H9 (cell line): ENCODE results near the gene COX6B1. TPM values are rescaled to one million over a fixed set of nuclear protein-coding genes. Genes with fewer than 3 reads are reported as not detected.

Source experiments
- DNase-seq: peaks from one replicate; pipeline ENCODE4 v3.0.0-alpha.2; 2017
- H2AFZ ChIP-seq: one replicate; pipeline ENCODE4 v1.6.1; 2013; ENCODE audit warnings: mild to moderate bottlenecking, low read length, control low read depth, moderate library complexity
- H2AK5ac ChIP-seq: 2 replicates; pipeline ENCODE4 v1.6.1; 2013; ENCODE audit warnings: low read length, control low read depth, mixed read lengths; ENCODE audit not compliant: insufficient read length
- H2BK120ac ChIP-seq: one replicate; pipeline ENCODE4 v1.6.1; 2013; ENCODE audit warnings: low read depth, mild to moderate bottlenecking, low read length, control low read depth, inconsistent platforms; ENCODE audit not compliant: poor library complexity, severe bottlenecking
- H2BK12ac ChIP-seq: 2 replicates; pipeline ENCODE4 v1.6.1; 2013; ENCODE audit warnings: low read length, control low read depth, mixed read lengths, low read depth; ENCODE audit not compliant: insufficient read length
- H2BK15ac ChIP-seq: 2 replicates; pipeline ENCODE4 v1.6.1; 2013; ENCODE audit warnings: low read depth, low read length, control low read depth
- H2BK20ac ChIP-seq: one replicate; pipeline ENCODE4 v1.6.1; 2013; ENCODE audit warnings: low read depth, mild to moderate bottlenecking, low read length, control low read depth, inconsistent platforms; ENCODE audit not compliant: poor library complexity, severe bottlenecking
- H2BK5ac ChIP-seq: 2 replicates; pipeline ENCODE4 v1.6.1; 2013; ENCODE audit warnings: low read length, control low read depth, mixed read lengths; ENCODE audit not compliant: insufficient read length
- H3K14ac ChIP-seq: 2 replicates; pipeline ENCODE4 v1.6.1; 2013; ENCODE audit warnings: low read length, control low read depth; ENCODE audit not compliant: insufficient read depth
- H3K18ac ChIP-seq: 2 replicates; pipeline ENCODE4 v1.6.1; 2013; ENCODE audit warnings: low read depth, mild to moderate bottlenecking, mixed read lengths, low read length, control low read depth; ENCODE audit not compliant: insufficient read length
- H3K23ac ChIP-seq: 2 replicates; pipeline ENCODE4 v1.6.1; 2013; ENCODE audit warnings: low read length, control low read depth, mixed read lengths, low read depth; ENCODE audit not compliant: insufficient read length
- H3K23me2 ChIP-seq: 2 replicates; pipeline ENCODE4 v1.6.1; 2013; ENCODE audit warnings: low read depth, mild to moderate bottlenecking, mixed read lengths, low read length, control low read depth; ENCODE audit not compliant: insufficient read length, poor library complexity, severe bottlenecking
- H3K27ac ChIP-seq: 2 replicates; pipeline ENCODE4 v1.5.1; 2013; ENCODE audit warnings: low read length, control low read depth, mixed read lengths, low read depth; ENCODE audit not compliant: insufficient read length
- H3K27me3 ChIP-seq: 2 replicates; pipeline ENCODE4 v1.6.1; 2013; ENCODE audit warnings: low read length, control low read depth, inconsistent platforms; ENCODE audit not compliant: insufficient read depth
- H3K4ac ChIP-seq: 2 replicates; pipeline ENCODE4 v1.6.1; 2013; ENCODE audit warnings: low read depth, mild to moderate bottlenecking, control low read depth, inconsistent platforms, low read length, moderate library complexity
- H3K4me1 ChIP-seq: 2 replicates; pipeline ENCODE4 v1.6.1; 2013; ENCODE audit warnings: low read length, control low read depth, inconsistent platforms; ENCODE audit not compliant: insufficient read depth
- H3K4me2 ChIP-seq: 2 replicates; pipeline ENCODE4 v1.6.1; 2013; ENCODE audit warnings: low read length, control low read depth, mixed read lengths; ENCODE audit not compliant: insufficient read length, insufficient read depth
- H3K56ac ChIP-seq: 2 replicates; pipeline ENCODE4 v1.6.1; 2013; ENCODE audit warnings: low read depth, mild to moderate bottlenecking, mixed read lengths, low read length, control low read depth; ENCODE audit not compliant: insufficient read length
- H3K79me1 ChIP-seq: 2 replicates; pipeline ENCODE4 v1.6.1; 2013; ENCODE audit warnings: low read depth, mild to moderate bottlenecking, moderate library complexity, low read length, control low read depth, inconsistent platforms; ENCODE audit not compliant: insufficient read depth, poor library complexity, severe bottlenecking
- H3K79me2 ChIP-seq: 2 replicates; pipeline ENCODE4 v1.6.1; 2013; ENCODE audit warnings: low read length, control low read depth, inconsistent platforms; ENCODE audit not compliant: insufficient read depth
- H3K9ac ChIP-seq: 2 replicates; pipeline ENCODE4 v1.6.1; 2013; ENCODE audit warnings: low read length, control low read depth, mixed read lengths; ENCODE audit not compliant: insufficient read length; ENCODE audit errors: extremely low read depth
- H3K9me3 ChIP-seq: one replicate; pipeline ENCODE4 v1.6.1; 2013; ENCODE audit warnings: low read depth, low read length, inconsistent platforms; ENCODE audit not compliant: control insufficient read depth
- H3T11ph ChIP-seq: one replicate; pipeline ENCODE4 v1.6.1; 2013; ENCODE audit warnings: mild to moderate bottlenecking, low read length, control low read depth, inconsistent platforms
- H4K20me1 ChIP-seq: one replicate; pipeline ENCODE4 v1.6.1; 2013; ENCODE audit not compliant: control insufficient read depth, insufficient read length, insufficient read depth
- H4K5ac ChIP-seq: 2 replicates; pipeline ENCODE4 v1.6.1; 2013; ENCODE audit warnings: low read depth, mild to moderate bottlenecking, mixed read lengths, low read length, control low read depth; ENCODE audit not compliant: insufficient read length
- H4K8ac ChIP-seq: replicated peaks from 2 replicates; pipeline ENCODE4 v1.6.1; 2013; ENCODE audit warnings: low read length, control low read depth, mixed read lengths, low read depth; ENCODE audit not compliant: insufficient read length
- H4K91ac ChIP-seq: 2 replicates; pipeline ENCODE4 v1.6.1; 2013; ENCODE audit warnings: low read depth, mild to moderate bottlenecking, moderate library complexity, mixed read lengths, low read length, control low read depth; ENCODE audit not compliant: insufficient read length
- H3K27ac Mint-ChIP-seq, 3 experiments: 2 replicates in 2 of 3; 3 replicates in 1 of 3; pipeline ENCODE4 v1.8.0; 2020 to 2021; ENCODE audit warnings: mixed read lengths in 3 of 3, mild to moderate bottlenecking in 1 of 3, moderate library complexity in 1 of 3
- H3K27me3 Mint-ChIP-seq: 2 replicates; pipeline ENCODE4 v1.8.0; 2021; ENCODE audit warnings: low read depth, mild to moderate bottlenecking, moderate library complexity, mixed read lengths
- H3K36me3 Mint-ChIP-seq, 3 experiments: 2 replicates in 2 of 3; 3 replicates in 1 of 3; pipeline ENCODE4 v1.8.0; 2020 to 2021; ENCODE audit warnings: low read depth in 3 of 3, mixed read lengths in 3 of 3; ENCODE audit not compliant: insufficient read depth in 1 of 3
- H3K4me1 Mint-ChIP-seq, 2 experiments: 2 replicates each; pipeline ENCODE4 v1.8.0; 2020; ENCODE audit warnings: mixed read lengths in 2 of 2
- H3K4me3 Mint-ChIP-seq, 2 experiments: 2 replicates in 1 of 2; 3 replicates in 1 of 2; pipeline ENCODE4 v1.8.0; 2020 to 2021; ENCODE audit warnings: mild to moderate bottlenecking in 2 of 2, mixed read lengths in 2 of 2, moderate library complexity in 1 of 2
- H3K9me3 Mint-ChIP-seq, 2 experiments: 2 replicates in 1 of 2; 3 replicates in 1 of 2; pipeline ENCODE4 v1.8.0; 2020; ENCODE audit warnings: mild to moderate bottlenecking in 2 of 2, mixed read lengths in 2 of 2, moderate library complexity in 1 of 2
- CTCF ChIP-seq: fragments of 200-600 bp; sonication (generic); conservative IDR thresholded peaks from 3 replicates; pipeline ENCODE4 v1.8.0; 2021; ENCODE audit warnings: antibody characterized with exemption, mild to moderate bottlenecking
- WGBS: extraction: QIAGEN DNeasy Blood & Tissue Kit; methylation state at CpG from one replicate; pipeline ENCODE4 v1.1.7; 2013; ENCODE audit warnings: missing lambda C conversion rate, low lambda C conversion rate, mixed read lengths; ENCODE audit not compliant: insufficient read length; ENCODE audit errors: extremely low coverage; 5-methylcytosine and 5-hydroxymethylcytosine counted together
- total RNA-seq: library from RNA; stranded (reverse); gene quantifications from 2 replicates; pipeline ENCODE4 v1.2.1, GENCODE V29; 2021

Gene COX6B1
- total RNA-seq, 1 experiment from 2014 or later = 432 TPM

GRCh38 chr19:35702223-35703012 lies 54.3 kb downstream of the COX6B1 start:
- Mint-ChIP-seq H3K27ac (peak overlapping the region; percentile 14 to 97 (median 95); a peak in 5 of 7 replicates), H3K4me3 (peak overlapping the region; percentile 70 to 95), H3K27me3 (peaks cover 40% of the 10 kb centered on the region), H3K4me1 (peaks cover 3 to 7% of the 10 kb centered on the region in 2 experiments), H3K36me3 (no peaks in the 10 kb centered on the region), H3K9me3 (peaks cover 0 to 4% of the 10 kb centered on the region in 2 experiments; a peak in 1 of 5 replicates)
- Histone ChIP-seq H2BK5ac (no peak overlapping the region), H3K27me3 (no peaks in the 10 kb centered on the region), H3K79me2 (no peaks in the 10 kb centered on the region), H3K27ac (no peak overlapping the region), H3K79me1 (no peaks in the 10 kb centered on the region), H2BK120ac (no peak overlapping the region), H2BK20ac (no peak overlapping the region), H2AK5ac (no peak overlapping the region), H2BK12ac (no peak overlapping the region), H3K4ac (no peak overlapping the region), H2AFZ (no peak overlapping the region), H3K9me3 (no peaks in the 10 kb centered on the region), H3K4me1 (no peaks in the 10 kb centered on the region), H3K4me2 (peak overlapping the region; percentile 46), H3T11ph (no peak overlapping the region), H3K18ac (no peak overlapping the region), H4K5ac (no peak overlapping the region), H2BK15ac (no peak overlapping the region), H4K91ac (no peak overlapping the region), H3K56ac (no peak overlapping the region), H3K9ac (peak overlapping the region; percentile 46), H4K8ac (no peak overlapping the region), H3K23me2 (peaks cover 4% of the 10 kb centered on the region), H3K23ac (no peak overlapping the region), H4K20me1 (no peaks in the 10 kb centered on the region), H3K14ac (peak overlapping the region; percentile 84; the same call in 1 of the 2 replicates)
- TF ChIP-seq CTCF = 0 out of 3 replicates have a peak, but pooled peaks have one; percentile 3
- no CpG with 5 or more reads among the region's 50 CpGs for WGBS
- peak; percentile 99 for DNase-seq
